Chondrocyte (in vitro differentiated cells): ENCODE data around the gene TMIGD1. TPM values are rescaled to one million over a fixed set of nuclear protein-coding genes. Genes with fewer than 3 reads are reported as not detected.
"Not testable (repeated sequence)": the region's sequence is repeated elsewhere in the genome, so short reads cannot be mapped to it uniquely, and the experiment has no call there.

Experiments
- DNase-seq: peaks from one replicate; pipeline ENCODE4 v3.0.0; 2021; ENCODE audit warnings: mixed read lengths, low spot score
- H3K27ac Mint-ChIP-seq: one replicate; pipeline ENCODE4 v1.8.0; 2021; ENCODE audit warnings: mild to moderate bottlenecking, moderate library complexity, mixed read lengths; ENCODE audit not compliant: unreplicated experiment
- H3K27me3 Mint-ChIP-seq: 2 replicates; pipeline ENCODE4 v1.8.0; 2021; ENCODE audit warnings: low read depth, mixed read lengths
- H3K36me3 Mint-ChIP-seq: 2 replicates; pipeline ENCODE4 v1.8.0; 2021; ENCODE audit warnings: low read depth, mixed read lengths
- H3K4me1 Mint-ChIP-seq: 2 replicates; pipeline ENCODE4 v1.8.0; 2021; ENCODE audit warnings: low read depth, mild to moderate bottlenecking, mixed read lengths
- H3K4me3 Mint-ChIP-seq: one replicate; pipeline ENCODE4 v1.8.0; 2021; ENCODE audit warnings: mild to moderate bottlenecking, moderate library complexity, mixed read lengths; ENCODE audit not compliant: unreplicated experiment
- H3K9me3 Mint-ChIP-seq: 2 replicates; pipeline ENCODE4 v1.8.0; 2021; ENCODE audit warnings: low read depth, mixed read lengths
- total RNA-seq: library from RNA; stranded (reverse); gene quantifications from 3 replicates; pipeline ENCODE4 v1.2.1, GENCODE V29; 2021
- TF ChIP-seq, protein P1 (sequence below): fragments of 200-600 bp; sonication (generic); IDR thresholded peaks from 2 replicates; pipeline ENCODE4 v1.5.0; 2021; ENCODE audit warnings: antibody characterized with exemption, mild to moderate bottlenecking, moderate library complexity

TMIGD1 gene
- total RNA-seq, 1 donor from 2014 or later, result not detected

DNA sequence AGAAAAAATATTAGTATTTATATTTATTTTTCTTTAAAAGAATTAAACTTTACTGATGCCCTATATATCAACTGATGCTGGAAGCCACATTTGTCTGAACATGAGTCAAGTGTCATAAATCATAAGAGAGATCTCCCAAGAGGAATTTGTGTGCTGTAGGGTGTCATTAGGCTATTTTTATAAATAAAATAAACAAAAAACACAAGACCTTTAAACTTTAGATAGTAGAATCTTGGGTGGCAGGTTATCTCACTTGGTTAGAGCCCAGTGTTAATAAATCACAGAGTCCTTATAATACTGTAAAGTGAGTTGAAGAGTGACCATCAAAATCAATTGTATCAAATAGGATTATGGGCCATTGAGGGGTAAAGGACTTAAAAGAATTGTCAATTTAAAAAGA, 23.6 kb upstream of the TMIGD1 start:
- DNase-seq, result no peak
- Mint-ChIP-seq H3K27ac (no peak overlapping the region), H3K9me3 (peaks cover 7% of the 10 kb centered on the region), H3K4me1 (no peaks in the 10 kb centered on the region), H3K4me3 (no peak overlapping the region), H3K36me3 (peaks cover 2% of the 10 kb centered on the region), H3K27me3 (peaks cover 2% of the 10 kb centered on the region)
- TF ChIP-seq, protein P1, sequence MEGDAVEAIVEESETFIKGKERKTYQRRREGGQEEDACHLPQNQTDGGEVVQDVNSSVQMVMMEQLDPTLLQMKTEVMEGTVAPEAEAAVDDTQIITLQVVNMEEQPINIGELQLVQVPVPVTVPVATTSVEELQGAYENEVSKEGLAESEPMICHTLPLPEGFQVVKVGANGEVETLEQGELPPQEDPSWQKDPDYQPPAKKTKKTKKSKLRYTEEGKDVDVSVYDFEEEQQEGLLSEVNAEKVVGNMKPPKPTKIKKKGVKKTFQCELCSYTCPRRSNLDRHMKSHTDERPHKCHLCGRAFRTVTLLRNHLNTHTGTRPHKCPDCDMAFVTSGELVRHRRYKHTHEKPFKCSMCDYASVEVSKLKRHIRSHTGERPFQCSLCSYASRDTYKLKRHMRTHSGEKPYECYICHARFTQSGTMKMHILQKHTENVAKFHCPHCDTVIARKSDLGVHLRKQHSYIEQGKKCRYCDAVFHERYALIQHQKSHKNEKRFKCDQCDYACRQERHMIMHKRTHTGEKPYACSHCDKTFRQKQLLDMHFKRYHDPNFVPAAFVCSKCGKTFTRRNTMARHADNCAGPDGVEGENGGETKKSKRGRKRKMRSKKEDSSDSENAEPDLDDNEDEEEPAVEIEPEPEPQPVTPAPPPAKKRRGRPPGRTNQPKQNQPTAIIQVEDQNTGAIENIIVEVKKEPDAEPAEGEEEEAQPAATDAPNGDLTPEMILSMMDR, result no peak

DNA sequence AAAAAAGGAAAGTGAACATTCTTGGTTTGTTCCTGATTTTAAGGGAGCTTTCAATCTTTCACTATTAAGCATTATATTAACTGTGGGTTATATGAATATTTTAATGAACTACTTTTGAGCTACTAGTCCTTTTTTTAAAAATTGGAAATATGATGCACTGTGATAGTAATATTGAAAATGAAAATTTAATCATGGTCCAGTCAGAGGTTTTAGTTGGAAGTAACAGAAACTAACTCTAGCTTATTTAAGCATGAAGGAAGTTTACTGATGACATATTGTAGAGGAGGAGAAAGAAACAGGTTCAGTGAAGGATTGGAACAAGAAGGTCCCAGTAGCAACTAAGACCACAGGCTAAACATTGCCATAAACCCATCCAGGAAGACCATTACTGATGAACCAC, 20.8 kb upstream of the TMIGD1 start:
- TF ChIP-seq, protein P1, result no peak
- Mint-ChIP-seq H3K4me3 (no peak overlapping the region), H3K9me3 (no peaks in the 10 kb centered on the region), H3K4me1 (no peaks in the 10 kb centered on the region), H3K27ac (no peak overlapping the region), H3K36me3 (no peaks in the 10 kb centered on the region), H3K27me3 (peaks cover 2% of the 10 kb centered on the region)
- no peak for DNase-seq

DNA sequence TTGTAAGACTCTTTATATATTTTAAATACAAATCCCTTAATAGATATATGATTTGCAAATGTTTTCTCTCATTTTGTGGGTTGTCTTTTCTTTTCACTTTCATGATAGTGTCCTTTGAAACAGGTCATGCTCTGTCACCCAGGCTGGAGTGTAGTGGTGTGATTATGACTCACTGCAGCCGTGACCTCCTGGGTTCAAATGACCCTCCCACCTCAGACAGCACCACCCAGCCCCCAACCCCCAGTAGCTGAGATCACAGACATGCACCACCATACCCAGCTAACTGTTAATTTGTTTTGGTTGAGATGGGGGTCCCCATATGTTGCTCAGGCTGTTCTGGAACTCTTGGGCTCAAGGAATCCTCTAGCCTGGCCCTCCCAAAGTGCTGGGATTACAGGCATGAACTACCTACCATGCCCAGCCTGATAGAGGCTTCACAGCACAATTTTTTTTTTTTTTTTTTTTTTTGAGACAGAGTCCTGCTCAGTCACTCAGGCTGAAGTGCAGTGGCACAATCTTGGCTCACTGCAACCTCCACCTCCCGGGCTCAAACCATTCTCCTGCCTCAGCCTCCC, 18.5 kb upstream of the TMIGD1 start:
- Mint-ChIP-seq H3K27me3 (peaks cover 2% of the 10 kb centered on the region), H3K27ac (no peak overlapping the region), H3K36me3 (no peaks in the 10 kb centered on the region), H3K9me3 (no peaks in the 10 kb centered on the region), H3K4me3 (no peak overlapping the region), H3K4me1 (no peaks in the 10 kb centered on the region)
- no peak for DNase-seq
- TF ChIP-seq, protein P1, result no peak

DNA sequence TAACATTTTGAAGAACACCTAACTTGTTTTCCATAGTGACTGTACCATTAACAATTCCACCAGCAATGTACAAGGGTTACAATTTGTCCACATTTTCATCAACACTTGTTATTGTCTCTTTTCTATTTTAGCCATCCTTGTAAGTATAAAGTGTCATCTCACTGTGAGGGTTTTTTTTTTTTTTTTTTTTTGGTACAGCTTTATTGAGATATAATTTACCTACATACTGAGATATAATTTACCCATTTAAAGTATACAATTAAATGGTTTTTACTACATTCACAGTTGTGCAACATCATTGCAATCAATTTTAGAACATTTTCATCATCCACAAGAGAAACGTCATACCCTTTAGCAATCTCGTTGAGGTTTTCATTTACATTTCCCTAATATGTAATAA, 17.9 kb upstream of the TMIGD1 start:
- Mint-ChIP-seq H3K4me3 (no peak overlapping the region), H3K9me3 (no peaks in the 10 kb centered on the region), H3K36me3 (no peaks in the 10 kb centered on the region), H3K27ac (no peak overlapping the region), H3K27me3 (peaks cover 2% of the 10 kb centered on the region), H3K4me1 (no peaks in the 10 kb centered on the region)
- no peak for DNase-seq
- TF ChIP-seq, protein P1, result no peak

DNA sequence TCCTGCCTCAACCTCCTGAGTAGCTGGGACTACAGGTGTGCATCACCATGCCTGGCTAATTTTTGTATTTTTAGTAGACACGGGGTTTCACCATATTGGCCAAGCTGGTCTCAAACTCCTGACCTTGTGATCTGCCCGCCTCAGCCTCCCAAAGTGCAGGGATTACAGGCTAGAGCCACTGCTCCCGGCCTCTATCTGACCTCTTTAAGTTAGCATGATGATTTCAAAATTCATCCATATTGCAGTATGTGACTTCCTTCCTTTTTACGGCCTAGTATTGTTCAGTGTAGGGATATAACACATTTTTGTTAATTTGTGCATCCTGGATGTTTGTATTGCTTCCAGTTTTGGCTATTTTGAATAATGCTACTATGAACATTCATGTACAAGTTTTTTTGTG, 17.4 kb upstream of the TMIGD1 start:
- H3K36me3 Mint-ChIP-seq, DNase-seq, H3K27me3 Mint-ChIP-seq, H3K9me3 Mint-ChIP-seq, H3K4me3 Mint-ChIP-seq, H3K27ac Mint-ChIP-seq, H3K4me1 Mint-ChIP-seq: not testable (repeated sequence)

DNA sequence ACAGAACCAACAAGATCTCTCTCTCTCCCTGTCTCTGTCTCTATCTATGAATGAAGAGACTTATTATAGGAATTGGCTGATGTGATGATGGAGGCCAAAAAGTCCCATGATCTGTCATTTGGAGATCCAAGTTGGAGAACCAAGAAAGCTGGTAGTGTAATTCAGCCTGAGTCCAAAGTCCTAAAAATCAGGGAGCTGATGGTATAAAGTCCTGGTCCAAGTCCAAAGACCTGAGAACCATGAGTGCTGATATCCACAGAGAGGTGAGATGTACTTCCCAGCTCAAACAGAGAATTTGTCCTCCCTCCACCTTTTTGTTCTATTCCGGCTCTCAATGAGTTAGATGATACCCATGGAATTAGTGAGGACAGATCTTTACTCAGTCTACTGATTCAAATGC, 15.4 kb upstream of the TMIGD1 start:
- no peaks in the 10 kb centered on the region for H3K9me3 Mint-ChIP-seq
- no peaks in the 10 kb centered on the region for H3K36me3 Mint-ChIP-seq
- TF ChIP-seq, protein P1, result no peak
- no peak for DNase-seq
- no peak overlapping the region for H3K27ac Mint-ChIP-seq
- peaks cover 9% of the 10 kb centered on the region for H3K4me1 Mint-ChIP-seq
- no peak overlapping the region for H3K4me3 Mint-ChIP-seq
- H3K27me3 Mint-ChIP-seq, result no peaks in the 10 kb centered on the region
